ENCODE measurements around the gene BBS2.
A peak's percentile ranks its signal among the peaks of the same experiment; 100 is the strongest.

The BBS2 gene, protein sequence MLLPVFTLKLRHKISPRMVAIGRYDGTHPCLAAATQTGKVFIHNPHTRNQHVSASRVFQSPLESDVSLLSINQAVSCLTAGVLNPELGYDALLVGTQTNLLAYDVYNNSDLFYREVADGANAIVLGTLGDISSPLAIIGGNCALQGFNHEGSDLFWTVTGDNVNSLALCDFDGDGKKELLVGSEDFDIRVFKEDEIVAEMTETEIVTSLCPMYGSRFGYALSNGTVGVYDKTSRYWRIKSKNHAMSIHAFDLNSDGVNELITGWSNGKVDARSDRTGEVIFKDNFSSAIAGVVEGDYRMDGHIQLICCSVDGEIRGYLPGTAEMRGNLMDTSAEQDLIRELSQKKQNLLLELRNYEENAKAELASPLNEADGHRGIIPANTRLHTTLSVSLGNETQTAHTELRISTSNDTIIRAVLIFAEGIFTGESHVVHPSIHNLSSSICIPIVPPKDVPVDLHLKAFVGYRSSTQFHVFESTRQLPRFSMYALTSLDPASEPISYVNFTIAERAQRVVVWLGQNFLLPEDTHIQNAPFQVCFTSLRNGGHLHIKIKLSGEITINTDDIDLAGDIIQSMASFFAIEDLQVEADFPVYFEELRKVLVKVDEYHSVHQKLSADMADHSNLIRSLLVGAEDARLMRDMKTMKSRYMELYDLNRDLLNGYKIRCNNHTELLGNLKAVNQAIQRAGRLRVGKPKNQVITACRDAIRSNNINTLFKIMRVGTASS

DNA sequence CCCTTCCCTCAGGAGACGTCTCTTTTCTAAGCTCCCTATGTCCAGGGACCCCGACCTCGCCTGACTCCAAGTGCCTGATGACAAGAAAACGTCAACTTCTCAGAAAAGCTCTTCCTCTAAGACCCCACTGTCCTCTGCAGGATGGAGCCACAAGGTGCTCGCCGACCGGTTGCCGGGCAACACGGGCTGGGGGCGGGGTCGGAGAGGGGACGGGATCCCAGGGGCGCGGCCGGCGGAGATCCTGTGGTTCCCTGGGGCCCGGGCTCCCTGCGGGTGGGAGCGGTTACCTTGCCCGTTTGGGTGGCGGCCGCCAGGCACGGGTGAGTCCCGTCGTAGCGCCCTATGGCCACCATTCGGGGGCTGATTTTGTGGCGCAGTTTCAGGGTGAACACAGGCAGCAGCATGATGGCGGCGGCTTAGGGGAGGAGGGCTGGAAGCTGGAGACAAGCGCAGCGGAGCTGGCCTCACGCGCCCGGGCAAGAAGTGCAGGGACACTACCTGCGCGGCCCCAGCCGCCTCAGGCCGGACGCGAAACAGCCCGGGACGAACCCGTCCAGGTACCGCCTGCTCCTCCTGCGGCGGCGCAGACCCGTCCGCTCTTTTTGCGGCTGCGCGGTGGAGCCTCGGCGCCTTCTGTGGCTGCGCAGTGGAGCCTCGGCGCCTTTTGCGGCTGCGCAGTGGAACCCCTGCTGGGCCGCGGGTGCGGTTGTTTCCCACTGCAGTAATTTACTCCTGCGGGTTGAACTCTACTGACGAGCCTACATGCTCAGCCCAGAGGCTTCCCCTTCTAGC lies at the start of gene BBS2:
TSS of gene BBS2 (minus strand) at position 566 of the 792 bp plus-strand sequence. CDS start at position 404, 162 bp downstream.
- peak; percentile 89 for DNase-seq (ENCODE audit: low read depth)

DNA sequence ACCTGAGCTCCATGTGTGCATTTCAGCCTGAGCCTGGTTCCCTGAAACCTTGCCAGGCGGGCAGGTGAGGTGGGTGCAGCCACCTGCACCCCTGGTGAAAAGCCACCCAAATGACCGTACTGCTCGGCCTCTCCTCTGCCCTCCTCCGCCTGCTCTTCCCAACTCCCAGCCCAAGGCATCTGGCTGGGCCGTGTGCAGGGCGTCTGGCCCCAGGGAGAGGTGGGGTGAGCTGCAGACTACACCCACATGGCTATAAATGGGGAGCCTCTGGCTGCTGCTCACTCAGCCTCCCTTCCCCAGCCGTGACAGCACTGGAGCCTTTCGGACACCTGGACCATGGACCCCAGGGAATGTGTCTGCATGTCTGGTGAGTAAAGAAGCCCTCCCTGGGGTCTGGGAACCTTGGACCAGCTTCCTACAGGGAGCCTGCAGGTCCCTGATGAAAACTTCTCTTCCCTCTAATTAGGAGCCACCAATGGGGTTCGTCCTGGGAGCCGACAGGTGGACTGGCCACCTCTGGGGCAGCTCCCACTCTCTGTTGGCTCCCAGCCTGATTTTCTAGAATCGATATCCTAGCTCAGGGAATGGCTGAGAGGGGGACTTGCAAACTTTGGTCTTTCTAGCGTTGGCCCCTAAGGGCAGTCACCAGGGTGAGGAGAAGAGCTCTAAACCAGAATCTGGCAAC lies 45.1 kb upstream of the BBS2 start, which contains the start of gene MT4:
TSS of gene MT4 (plus strand) at position 281 of the 685 bp plus-strand sequence. CDS start at position 337, 56 bp downstream.
- no peak for DNase-seq (ENCODE audit: low read depth)

DNA sequence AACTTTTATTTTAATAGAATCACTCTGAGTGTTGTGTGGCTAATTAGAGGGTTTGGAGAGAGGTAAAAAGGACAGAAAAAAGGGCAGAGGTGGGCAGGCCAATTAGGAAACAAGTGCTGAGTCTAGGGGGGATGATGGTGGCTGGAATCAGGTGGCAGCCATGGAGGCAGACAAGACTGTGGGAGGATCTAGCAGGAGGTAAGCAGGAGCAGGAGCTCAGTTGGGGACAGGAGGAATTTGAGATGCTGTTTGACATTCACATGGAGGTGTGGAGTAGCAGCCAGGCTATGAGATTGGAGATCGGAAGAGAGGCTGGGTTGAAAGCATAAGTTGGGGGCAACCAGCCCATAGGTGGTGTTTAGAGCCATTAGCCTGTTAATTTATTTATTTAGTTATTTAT lies 41.3 kb upstream of the BBS2 start:
- DNase-seq (ENCODE audit: low read depth): no peak

DNA sequence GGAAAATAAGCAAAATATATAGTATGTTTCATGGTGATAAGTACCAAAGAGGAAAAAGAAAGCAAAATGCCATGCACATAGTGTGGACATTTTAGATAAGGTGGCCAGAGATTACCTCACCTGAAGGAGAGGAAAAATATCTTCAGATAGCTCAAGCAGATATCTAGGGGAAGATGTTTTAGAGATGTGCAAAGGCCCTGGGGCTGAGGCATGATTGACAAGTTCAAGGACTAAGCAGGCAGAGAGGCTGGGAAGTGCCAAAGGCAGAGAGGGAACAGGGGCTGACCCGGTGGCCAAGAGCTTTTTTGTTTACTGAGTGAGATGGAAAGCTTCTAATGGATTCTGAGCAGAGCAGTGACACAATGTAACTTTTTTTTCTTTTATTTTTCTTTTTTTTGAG lies 40.6 kb upstream of the BBS2 start:
- DNase-seq (ENCODE audit: low read depth): no peak

DNA sequence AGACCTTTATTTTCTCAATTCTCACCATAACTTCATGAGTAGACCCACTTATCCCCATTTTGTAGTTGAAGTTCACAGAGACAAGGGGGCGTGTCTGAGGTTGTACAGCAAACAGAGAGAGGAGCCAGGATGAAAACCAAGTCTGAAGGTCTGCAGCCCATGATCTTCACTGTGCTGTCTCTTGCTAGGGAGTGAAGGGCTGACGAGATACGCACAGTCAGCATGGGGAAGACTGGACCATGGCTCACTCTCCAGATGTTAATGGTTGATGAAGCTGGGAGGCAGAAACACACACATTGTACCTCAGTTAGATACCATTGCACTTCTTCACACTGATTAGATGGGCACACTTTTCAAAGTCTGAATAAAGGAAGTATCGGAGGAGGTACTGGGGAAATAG lies 39.3 kb upstream of the BBS2 start:
- no peak for DNase-seq (ENCODE audit: low read depth)

DNA sequence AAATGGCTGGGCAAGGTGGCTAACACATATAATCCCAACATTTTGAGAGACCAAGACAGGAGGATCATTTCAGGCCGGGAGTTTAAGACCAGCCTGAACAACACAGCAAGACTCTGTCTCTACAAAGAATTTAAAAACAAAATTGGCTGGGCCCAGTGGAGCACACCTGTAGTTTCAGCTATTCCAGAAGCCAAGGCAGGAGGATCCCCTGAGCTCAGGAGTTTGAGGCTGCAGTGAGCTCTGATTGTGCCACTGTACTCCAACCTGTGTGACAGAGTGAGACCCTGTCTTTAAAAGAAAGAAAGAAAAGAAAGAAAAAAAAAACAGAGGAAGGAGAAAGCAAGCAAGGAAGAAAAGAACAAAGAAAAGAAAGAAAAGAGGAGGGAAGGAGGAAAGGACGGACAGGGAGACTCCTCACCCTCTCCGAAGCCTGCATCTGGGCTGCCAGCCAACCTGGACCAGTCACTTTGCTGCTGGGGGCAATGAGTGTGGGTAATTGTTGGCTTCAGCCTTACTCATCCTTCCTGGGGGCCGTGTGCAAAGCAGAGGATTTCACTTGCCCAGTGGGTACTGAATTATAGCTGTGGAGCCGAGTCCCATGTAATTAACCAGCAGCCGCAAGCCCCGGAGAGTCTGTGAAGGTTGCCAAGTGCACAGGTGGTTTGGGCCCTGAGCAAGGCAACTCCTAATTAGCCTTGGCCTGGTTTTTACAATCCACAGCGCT lies 38.4 kb upstream of the BBS2 start:
- no peak for DNase-seq (ENCODE audit: low read depth)

DNA sequence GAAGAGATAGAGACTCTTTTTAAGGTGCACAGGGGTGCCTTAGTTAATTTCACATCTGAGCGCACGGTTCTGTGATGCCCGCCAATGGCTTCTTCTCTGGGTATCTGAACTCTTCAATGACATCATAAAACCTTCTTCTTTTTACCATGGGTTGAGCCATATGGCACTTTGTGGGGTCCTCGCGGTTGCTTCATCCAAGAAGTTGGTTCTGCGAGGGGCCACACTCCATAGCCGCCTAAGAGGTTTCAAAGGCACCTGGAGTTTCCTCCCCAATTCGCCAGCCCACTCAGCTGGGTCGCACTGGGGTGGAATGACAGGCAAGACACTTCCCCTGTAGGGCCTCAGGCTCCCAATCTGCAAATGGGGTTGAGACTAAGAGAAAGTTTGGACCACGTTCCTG lies 34.6 kb upstream of the BBS2 start:
- DNase-seq (ENCODE audit: low read depth): no peak

DNA sequence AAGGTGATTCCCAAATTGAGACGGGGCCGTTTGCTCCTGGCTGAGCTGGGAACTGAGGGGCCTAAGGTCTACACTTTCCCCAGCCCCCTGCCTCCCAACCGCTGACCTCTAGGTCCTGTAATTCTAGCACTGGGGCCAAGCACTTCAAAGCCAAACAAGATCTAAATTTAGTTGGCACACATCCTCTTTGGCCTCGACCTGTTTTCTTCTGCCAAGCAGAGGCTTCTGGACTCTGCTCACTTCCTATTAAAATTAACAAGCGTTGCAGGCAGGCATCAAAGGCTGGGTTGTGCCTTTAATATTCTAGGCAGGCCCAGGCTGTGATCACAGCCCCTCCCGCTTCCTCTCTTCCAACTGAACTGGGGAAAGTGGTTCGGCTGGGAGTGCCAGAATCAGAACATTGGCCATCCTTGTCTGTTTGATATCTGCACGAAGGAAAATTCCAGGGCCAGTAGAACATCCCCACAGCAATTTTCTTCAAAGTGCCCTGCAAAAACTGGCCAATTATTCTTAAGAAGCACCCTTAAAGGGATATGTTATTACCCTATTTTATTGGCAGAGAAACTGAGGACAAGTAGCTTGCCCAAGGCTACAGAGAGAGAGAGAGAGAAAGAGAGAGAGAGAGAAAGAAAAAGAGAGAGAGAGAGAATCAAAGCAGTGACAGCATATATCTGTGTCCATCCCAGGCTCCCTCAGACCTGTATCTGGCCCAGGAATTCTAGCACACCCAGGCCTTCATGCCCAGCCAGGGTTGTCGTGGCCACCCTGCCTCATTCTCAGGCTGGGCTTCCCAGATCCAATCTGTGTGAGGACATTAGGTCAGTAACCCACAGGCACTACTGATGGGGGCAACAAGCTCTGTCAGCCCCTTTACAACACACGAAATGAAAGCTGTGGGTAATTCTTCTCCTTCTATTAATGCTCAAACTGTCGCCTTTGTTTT lies 32.2 kb upstream of the BBS2 start:
- no peak for DNase-seq (ENCODE audit: low read depth)

DNA sequence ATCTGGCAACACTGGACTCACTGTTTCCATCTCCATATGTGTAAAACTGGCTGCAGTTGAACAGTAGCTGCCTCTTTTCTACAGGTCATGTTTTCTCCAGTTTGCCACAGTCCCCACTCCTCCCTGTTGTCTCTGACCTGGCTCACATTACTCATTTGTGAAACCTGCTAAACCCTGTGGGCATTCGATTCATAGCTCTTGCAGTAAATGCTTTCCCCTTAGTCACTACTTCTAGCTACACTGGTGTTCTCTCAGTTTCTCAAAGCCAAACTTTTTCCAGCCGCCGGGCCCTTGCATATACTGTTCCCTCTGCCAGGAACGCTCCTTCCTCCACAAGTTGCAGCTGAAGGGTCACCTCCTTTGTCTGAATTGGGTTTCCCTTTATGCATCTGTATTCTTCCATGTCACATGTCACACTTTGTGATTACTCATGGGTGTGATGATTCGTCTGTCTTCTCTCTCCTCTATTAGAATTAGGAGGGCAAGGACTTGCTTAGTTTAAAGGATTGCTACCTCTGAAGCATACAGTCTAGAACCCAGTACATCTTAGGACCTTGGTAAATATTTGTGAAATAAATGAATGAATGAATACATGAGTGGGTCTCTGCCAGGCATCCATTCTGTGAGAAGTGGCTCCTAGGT lies 30.0 kb upstream of the BBS2 start:
- DNase-seq (ENCODE audit: low read depth): no peak

DNA sequence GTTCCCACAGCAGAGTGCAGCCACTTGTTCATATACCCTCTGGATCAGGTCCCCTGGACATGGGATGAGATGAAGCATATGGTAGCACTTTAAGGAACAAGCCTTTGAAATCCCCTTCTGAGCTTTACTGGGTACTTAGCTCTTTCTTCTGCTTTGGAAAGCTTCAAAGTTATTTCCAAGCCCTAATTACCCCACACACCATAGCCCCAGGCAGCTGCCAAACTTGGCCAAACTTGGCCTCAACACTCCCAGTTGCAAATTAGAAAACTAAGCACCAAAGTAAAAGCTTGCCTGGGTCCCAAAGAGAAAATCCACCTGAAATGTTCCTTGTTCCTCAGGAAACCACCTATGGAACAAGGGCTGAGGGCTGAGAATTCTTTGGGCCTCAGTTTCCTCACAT lies 29.3 kb upstream of the BBS2 start:
- no peak for DNase-seq (ENCODE audit: low read depth)

DNA sequence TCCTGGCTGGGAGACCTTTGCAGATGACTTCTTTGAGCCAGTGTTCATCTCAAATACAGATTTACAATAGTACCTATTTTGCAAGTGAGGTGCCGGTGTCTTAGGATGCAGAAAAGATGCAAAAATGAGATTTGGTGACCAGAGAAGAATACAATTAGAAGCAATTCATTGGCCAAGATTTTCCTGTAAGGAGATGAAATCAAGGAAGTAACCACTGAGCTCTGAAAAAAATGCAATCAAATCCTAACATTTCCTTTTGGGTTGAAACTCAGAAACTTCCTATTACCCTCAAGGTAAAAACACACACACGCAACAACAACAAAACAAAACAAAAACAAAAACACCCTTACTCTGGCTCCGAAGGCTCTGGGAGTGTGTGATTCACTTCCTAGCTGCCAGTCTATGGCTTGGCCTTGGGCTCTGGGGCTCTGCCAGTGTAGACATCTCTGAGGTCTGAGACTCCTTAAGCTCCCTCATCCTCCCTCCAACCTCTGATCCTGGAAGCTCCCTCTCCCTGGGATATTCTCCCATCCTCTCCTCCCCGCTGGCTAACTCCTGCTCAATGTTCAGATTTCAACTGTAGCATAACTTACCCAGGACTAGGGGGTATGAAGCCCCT lies 28.2 kb upstream of the BBS2 start:
- DNase-seq (ENCODE audit: low read depth): no peak

DNA sequence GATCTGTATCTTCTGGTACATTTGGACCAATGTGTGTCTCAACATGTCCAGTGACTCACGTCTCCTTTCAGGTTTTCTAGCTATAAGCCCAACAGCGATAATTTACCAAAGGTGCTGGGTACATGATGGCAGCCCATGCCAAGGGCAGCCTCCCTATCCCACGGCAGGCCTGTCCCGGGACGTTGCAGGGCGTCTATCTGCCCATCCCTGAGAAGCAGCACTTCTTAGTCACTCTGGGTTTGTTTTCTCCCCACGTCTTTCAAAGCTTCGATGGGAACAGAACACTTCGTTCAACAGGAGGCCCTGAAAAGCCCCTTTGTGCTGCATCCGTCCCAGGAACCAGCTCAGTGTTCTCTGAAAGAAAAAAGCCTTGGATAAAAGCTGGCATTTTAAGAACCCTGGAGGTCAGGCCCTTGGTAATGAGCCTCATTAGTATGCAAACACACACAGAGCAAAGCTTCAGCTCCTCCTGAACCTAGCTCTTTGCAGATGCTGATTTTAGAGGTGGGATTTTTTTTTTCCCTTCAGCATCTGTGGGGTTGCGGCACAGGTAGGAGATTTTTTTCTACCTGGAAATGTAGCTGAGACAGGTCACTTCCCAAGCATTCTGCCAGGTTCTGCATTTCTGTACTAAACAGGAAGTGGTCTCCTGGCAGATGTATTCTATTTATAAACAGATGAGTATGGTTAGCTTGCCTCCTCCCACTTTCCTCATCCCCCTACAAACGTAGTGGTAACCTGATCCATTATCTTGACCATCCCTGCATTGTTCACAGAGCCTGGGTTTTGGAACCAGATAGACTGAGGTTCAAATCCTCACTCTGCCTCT lies 27.5 kb upstream of the BBS2 start:
- DNase-seq (ENCODE audit: low read depth): no peak

DNA sequence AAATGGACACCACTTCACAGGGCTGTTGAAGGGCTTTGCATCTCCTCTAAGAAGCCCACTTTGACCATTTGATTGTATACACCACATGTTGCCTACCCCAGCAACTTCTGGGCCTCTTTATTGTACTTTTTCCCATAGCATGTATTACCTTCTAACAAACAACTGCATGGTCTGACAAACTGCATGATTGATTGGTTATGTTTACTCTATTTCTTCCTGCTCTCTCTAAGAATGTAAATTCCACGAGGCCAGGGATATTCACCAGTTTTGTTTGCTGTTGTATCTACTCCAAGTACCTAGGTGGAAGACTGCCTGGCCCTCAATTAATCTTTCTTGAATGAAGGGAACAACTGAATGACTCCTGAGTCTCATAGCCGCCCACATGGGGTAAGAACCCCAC lies 22.2 kb upstream of the BBS2 start:
- no peak for DNase-seq (ENCODE audit: low read depth)

DNA sequence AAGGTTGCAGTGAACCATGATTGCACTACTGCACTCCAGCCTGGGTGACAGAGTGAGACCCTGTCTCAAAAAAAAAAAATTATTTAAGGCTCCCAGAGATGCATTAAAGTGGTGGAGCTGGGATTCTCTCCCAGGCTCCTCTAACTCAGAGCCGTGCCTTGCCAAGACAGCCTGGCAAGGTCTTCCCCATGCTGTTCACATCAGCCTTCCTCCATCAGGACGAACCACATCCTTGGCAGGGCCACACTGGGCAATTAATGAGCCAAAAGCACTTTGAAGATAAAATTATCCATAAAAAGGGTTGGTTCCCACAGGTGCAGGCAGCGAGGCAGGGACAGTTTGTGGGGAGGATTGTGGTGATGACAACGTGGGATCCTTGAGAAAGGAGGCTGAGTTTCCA lies 19.8 kb upstream of the BBS2 start:
- no peak for DNase-seq (ENCODE audit: low read depth)

DNA sequence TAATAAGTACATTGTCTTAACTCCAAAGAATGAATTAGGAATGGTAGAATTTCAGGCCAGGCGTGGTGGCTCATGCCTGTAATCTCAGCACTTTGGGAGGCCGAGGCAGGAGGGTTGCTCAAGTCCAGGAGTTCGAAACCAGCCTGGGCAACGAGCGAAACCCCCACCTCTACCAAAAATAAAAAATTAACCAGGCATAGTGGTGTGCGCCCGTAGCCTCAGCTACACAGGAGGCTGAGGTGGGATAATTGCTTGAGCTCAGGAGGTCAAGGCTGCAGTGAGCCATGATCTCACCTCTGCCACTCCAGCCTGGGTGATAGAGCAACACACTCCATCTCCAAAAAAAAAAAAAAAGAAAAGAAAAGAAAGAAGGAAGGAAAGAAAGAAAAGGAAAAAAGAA lies 18.5 kb upstream of the BBS2 start:
- no peak for DNase-seq (ENCODE audit: low read depth)

DNA sequence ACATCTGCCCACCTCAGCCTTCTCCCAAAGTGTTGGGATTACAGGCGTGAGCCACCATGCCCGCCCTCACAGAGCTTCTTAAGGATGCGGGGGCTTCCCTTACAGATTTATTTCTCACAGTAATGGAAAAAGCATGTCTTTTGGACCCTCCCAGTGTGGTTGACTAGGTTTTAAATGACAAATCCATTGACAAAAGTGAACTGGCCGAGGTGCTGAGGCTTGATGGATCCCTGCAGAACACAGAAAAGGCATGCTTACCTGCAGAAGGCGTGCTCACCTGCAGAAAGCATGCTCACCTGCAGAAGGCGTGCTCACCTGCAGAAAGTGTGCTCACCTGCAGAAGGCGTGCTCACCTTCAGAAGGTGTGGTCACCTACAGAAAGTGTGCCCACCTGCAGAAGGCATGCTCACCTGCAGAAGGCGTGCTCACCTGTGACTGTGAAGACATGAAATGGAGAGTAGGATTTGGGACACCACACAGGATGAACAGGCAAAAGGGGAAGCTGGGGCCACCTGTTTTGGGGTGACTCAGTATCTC lies 15.1 kb upstream of the BBS2 start:
- DNase-seq (ENCODE audit: low read depth): no peak

DNA sequence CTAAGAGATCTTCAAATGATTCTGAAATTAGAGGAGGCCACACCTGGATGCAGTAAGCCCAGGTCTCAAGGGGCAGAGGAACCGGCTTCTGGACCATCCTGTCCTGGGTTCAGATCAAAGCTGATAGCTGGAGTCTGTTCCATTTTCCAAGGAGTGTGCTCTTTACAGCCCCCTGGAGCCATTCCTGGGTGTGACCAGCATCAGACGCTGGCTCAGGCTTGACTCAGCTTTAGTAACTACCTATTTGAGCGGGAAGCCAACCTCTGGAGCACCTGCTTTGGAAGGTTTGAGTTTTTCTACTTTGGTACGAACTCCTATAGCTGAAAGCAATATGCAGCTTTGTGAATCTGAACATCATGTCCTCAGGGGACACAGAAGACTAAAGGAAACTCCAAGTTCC lies 12.9 kb upstream of the BBS2 start:
- DNase-seq (ENCODE audit: low read depth): no peak

DNA sequence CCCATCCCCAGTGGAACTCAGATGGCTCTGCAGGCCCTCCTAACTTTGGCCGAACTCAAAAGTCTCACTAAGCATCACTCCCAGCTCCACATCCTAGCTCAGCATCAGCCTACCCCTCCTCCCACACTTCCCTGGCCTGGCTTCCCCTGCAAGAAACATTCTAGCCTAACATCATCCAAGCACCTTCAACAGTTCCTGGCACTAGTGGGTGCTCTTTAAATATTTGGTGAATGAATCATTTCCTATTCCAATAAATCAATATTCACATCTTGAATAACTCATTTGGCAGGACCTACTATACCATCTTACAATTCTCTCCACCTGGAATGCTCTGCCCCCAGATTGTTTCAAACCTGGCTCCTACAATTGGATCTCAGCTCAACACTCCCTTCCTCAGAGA lies 11.0 kb upstream of the BBS2 start:
- no peak for DNase-seq (ENCODE audit: low read depth)

All from activated gamma-delta T cell treated with anti-CD3 and anti-CD28 coated beads, Interleukin-2, amount 50 U/mL, for 16 hours (primary cell).